Measurements from ENCODE around the gene SLC2A6. TPM values are rescaled to one million over a fixed set of nuclear protein-coding genes. Genes with fewer than 3 reads are reported as not detected.

SLC2A6 gene
- total RNA-seq, 2 donors from 2014 or later = 1.5 to 3.4 TPM

GRCh38 chr9:133519693-133520092, 40.8 kb upstream of the SLC2A6 start:
- DNase-seq (no peak), ATAC-seq (no peak)
- Mint-ChIP-seq H3K4me1 (peaks cover 4% of the 10 kb centered on the region), H3K27me3 (peaks cover 34% of the 10 kb centered on the region), H3K27ac (no peak overlapping the region), H3K4me3 (no peak overlapping the region), H3K36me3 (ENCODE audit: low read depth) (peaks cover 4% of the 10 kb centered on the region)
- no peaks in the 10 kb centered on the region for H3K9me3 ChIP-seq (ENCODE audit: control insufficient read depth, low read length, poor library complexity, severe bottlenecking)

DNA sequence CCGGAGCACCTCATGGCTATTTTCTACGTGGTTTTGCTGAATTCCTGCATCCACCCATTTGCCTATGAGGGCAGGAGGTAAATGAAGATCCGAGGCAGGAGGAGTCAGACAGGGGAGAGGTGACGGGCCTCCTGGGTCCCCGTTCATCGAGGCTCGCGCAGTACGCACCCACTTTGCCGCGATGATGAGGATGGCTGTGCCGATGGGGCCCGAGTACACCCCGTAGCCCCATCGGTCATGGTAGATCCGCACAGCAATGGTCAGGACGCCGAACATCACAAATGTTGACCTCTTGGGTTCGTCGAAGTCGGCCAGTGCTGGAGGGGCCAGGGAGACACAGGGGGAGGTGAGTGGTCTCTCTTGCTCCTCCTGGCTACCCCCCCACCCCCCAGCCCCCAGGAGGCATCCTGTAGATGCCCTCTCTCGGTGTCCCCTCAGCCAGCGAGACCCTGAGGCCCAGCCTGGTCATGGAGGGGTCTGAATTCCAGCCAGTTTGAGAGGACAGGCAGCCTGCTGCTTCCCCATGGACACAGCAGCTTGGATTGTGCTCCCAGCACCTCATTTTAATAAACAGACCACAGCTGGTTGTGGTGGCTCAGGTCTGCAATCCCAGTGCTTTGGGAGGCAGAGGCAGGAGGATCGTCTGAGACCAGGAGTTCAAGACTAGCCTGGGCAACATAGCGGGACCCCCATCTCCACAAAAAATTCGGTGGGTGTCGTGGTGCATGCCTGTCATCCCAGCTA, 40.0 kb upstream of the SLC2A6 start:
- peaks cover 32% of the 10 kb centered on the region for H3K27me3 Mint-ChIP-seq
- ATAC-seq (no peak), DNase-seq (no peak)
- H3K36me3 Mint-ChIP-seq (ENCODE audit: low read depth) = peaks cover 4% of the 10 kb centered on the region
- no peaks in the 10 kb centered on the region for H3K9me3 ChIP-seq (ENCODE audit: control insufficient read depth, low read length, poor library complexity, severe bottlenecking)
- H3K4me3 Mint-ChIP-seq = no peak overlapping the region
- no peak overlapping the region for H3K27ac Mint-ChIP-seq
- peaks cover 4% of the 10 kb centered on the region for H3K4me1 Mint-ChIP-seq

DNA sequence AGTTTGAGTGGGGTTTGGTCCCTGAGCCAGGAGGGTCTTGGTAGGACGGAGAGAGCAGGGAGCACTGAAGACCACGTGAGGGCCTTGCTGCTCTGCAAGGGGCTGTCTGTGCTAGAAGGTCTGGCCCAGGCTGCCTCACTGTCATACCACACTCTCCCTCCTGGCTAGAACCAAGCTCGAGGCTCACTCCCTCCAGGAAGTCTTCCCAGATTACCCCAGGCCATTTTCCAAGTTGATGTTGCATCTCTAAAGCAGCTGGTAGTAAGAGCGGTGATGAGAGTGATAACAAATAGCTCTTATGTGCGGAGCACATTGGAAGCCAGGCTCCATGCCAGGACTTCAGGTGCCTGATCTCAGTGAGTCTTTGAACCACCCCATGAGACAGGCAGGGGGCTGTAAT, 39.3 kb upstream of the SLC2A6 start:
- Mint-ChIP-seq H3K4me1 (no peaks in the 10 kb centered on the region), H3K36me3 (ENCODE audit: low read depth) (no peaks in the 10 kb centered on the region), H3K27me3 (peaks cover 25% of the 10 kb centered on the region), H3K4me3 (no peak overlapping the region), H3K27ac (no peak overlapping the region)
- no peaks in the 10 kb centered on the region for H3K9me3 ChIP-seq (ENCODE audit: control insufficient read depth, low read length, poor library complexity, severe bottlenecking)
- ATAC-seq (no peak), DNase-seq (no peak)

DNA sequence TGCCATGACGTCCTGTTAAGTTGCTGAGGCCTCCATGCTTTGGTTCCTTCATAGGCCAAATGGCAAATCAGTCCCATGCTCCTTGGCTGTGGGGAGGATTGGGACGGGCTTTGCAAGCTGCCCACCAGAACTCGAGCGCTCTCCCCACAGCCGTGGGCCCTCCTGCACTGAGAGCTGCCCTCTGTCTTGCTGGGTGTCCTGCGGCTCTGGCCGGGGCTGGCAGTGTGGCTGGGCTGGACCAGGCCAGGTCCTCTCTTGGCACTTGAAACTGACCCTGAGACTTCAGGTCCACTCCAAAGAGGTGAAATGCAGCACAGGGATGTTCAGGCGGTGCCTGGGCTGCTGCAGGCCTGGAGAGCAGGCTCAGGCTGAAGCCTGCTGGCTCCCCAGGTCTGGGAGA, 38.8 kb upstream of the SLC2A6 start:
- H3K4me1 Mint-ChIP-seq = no peaks in the 10 kb centered on the region
- no peaks in the 10 kb centered on the region for H3K9me3 ChIP-seq (ENCODE audit: control insufficient read depth, low read length, poor library complexity, severe bottlenecking)
- no peak overlapping the region for H3K4me3 Mint-ChIP-seq
- H3K27me3 Mint-ChIP-seq = peaks cover 22% of the 10 kb centered on the region
- H3K27ac Mint-ChIP-seq = no peak overlapping the region
- ATAC-seq = no peak
- no peaks in the 10 kb centered on the region for H3K36me3 Mint-ChIP-seq (ENCODE audit: low read depth)
- no peak for DNase-seq

DNA sequence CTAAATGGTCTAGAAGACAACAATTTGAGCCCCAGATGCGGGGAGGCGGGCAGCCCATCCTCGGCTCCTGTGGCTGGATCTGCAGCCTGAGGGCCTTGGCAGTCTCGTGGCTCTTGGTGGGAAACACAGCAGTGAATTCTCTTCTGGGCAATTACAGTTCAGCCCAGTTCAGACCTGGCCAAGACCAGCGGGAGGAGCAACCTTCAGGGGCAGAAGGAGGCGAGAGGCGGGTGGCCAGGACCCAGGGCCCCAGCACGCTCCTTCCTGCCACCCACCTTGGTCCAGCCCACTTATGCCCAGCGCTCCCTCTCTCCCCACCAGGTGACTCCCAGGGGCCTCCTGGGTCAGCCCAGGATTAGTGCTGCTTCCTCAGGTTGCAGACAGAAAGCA, 38.1 kb upstream of the SLC2A6 start:
- H3K27me3 Mint-ChIP-seq = peaks cover 22% of the 10 kb centered on the region
- H3K9me3 ChIP-seq (ENCODE audit: control insufficient read depth, low read length, poor library complexity, severe bottlenecking) = no peaks in the 10 kb centered on the region
- H3K4me3 Mint-ChIP-seq = no peak overlapping the region
- no peaks in the 10 kb centered on the region for H3K36me3 Mint-ChIP-seq (ENCODE audit: low read depth)
- H3K27ac Mint-ChIP-seq = no peak overlapping the region
- H3K4me1 Mint-ChIP-seq = no peaks in the 10 kb centered on the region
- ATAC-seq (no peak), DNase-seq (no peak)

GRCh38 chr9:133516256-133516960, 37.5 kb upstream of the SLC2A6 start:
- no peaks in the 10 kb centered on the region for H3K4me1 Mint-ChIP-seq
- H3K4me3 Mint-ChIP-seq = no peak overlapping the region
- H3K27ac Mint-ChIP-seq = no peak overlapping the region
- DNase-seq (no peak), ATAC-seq (no peak)
- no peaks in the 10 kb centered on the region for H3K36me3 Mint-ChIP-seq (ENCODE audit: low read depth)
- peaks cover 22% of the 10 kb centered on the region for H3K27me3 Mint-ChIP-seq
- no peaks in the 10 kb centered on the region for H3K9me3 ChIP-seq (ENCODE audit: control insufficient read depth, low read length, poor library complexity, severe bottlenecking)

- Mint-ChIP-seq H3K36me3 (ENCODE audit: low read depth) (no peaks in the 10 kb centered on the region), H3K27ac (no peak overlapping the region), H3K4me3 (no peak overlapping the region), H3K4me1 (no peaks in the 10 kb centered on the region), H3K27me3 (peaks cover 22% of the 10 kb centered on the region)
- H3K9me3 ChIP-seq (ENCODE audit: control insufficient read depth, low read length, poor library complexity, severe bottlenecking) = no peaks in the 10 kb centered on the region
- DNase-seq = no peak
- no peak for ATAC-seq
Observed at GRCh38 chr9:133515615-133516255, 36.8 kb upstream of the SLC2A6 start.

DNA sequence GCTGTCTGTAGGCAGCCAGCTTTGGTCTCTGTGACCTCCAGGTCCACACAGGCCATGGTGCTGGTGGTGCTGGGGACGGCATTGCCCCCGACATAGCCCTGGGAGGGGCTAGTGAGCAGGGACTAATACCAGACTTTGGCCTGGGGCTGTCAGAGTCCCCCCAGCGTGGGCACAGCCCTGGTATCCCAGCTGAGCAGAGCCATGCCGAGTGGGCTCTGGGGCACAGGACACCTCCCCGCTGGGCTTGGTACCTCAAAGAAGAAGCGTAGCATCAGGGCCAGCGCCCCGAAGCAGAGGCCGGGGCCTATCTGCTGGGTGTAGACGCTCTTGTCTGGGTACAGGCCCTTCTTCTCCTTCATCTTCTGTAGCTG, 36.3 kb upstream of the SLC2A6 start:
- H3K27ac Mint-ChIP-seq = no peak overlapping the region
- ATAC-seq = no peak
- H3K4me3 Mint-ChIP-seq = no peak overlapping the region
- no peaks in the 10 kb centered on the region for H3K36me3 Mint-ChIP-seq (ENCODE audit: low read depth)
- H3K4me1 Mint-ChIP-seq = no peaks in the 10 kb centered on the region
- H3K9me3 ChIP-seq (ENCODE audit: control insufficient read depth, low read length, poor library complexity, severe bottlenecking) = no peaks in the 10 kb centered on the region
- DNase-seq = no peak
- peaks cover 22% of the 10 kb centered on the region for H3K27me3 Mint-ChIP-seq

DNA sequence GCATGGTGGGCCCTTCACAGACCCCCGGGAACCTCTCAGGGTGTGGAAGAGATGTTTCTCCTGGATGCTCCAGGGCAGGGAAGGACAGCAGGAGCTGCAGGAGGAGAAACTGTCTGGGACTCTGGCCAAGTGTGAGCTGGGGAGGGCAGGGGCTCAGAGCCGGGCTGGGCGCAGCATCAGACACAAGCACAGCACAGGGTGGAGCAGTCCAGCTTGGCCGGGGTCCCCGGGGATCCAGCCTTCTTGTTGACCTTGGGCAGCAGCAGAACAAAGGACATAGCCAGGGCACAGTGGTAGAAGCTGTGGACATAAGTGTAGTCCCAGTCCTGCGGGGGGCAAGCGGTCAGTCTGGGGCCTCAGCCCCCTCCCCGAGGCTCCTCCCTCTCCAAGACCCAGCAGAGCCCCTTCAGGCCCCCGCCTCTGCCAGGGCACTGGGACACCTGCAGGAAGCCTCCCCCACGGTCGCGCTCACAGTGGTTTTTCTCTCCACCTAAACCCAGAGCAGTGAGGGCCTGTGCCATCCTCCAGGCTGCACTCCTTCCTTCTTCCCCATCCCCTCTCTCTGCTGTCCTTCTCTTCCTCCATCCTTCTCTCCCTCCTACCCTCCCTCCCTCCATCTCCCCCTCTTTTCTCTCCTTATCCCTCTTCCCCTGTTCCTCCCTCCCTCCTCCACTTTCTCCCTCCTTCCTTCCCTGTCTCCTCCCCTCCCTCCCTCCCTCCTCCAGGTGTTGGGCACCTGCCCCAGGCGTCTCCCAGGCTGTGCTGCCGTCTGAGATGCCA, 35.8 kb upstream of the SLC2A6 start:
- H3K4me1 Mint-ChIP-seq = peaks cover under 1% of the 10 kb centered on the region
- H3K4me3 Mint-ChIP-seq = no peak overlapping the region
- no peak overlapping the region for H3K27ac Mint-ChIP-seq
- no peaks in the 10 kb centered on the region for H3K36me3 Mint-ChIP-seq (ENCODE audit: low read depth)
- ATAC-seq (no peak), DNase-seq (no peak)
- no peaks in the 10 kb centered on the region for H3K9me3 ChIP-seq (ENCODE audit: control insufficient read depth, low read length, poor library complexity, severe bottlenecking)
- H3K27me3 Mint-ChIP-seq = peaks cover 21% of the 10 kb centered on the region

DNA sequence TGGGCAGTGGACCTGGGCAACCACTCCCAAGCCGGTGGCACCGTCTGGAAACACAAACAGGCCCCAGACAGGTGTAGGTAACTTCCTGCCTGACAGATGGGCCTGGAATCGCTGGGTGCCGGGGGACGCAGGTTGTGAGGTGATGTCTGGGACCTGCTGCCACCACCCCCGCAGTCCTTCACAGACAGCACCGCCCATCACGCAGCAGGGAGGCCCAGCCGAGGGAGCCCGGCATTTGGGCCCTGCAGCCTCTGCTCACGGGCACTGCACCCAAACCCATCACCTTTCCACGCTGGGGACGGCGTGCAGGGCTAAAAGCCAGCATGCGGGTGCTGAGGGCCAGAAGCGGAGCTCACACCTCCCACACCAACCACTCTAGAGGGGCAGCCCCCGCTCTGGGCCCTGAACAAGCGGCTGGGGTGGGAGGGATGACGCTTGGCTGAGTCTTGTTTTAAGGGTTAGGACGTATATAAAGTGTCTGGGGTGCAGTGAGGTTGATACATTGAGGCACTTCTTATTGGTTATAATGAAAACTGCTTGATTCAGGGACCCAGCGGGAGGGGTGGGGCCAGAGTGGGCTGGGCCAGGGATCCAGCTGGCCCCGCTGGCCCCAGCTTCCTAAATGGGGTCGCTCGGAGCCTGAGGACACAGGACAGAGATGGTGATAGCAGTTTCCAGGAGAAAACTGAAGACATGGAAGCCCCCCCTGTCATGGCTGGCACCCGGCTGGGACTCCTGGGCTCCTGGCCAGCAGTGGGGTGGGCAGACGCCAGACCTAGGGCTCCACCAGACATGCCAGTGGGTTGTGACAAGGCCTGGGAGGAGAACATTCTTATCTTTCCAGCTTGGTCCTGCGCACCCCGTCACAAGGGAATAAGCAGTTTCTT, 34.6 kb upstream of the SLC2A6 start:
- H3K4me1 Mint-ChIP-seq = peaks cover 6% of the 10 kb centered on the region
- no peak for ATAC-seq

DNA sequence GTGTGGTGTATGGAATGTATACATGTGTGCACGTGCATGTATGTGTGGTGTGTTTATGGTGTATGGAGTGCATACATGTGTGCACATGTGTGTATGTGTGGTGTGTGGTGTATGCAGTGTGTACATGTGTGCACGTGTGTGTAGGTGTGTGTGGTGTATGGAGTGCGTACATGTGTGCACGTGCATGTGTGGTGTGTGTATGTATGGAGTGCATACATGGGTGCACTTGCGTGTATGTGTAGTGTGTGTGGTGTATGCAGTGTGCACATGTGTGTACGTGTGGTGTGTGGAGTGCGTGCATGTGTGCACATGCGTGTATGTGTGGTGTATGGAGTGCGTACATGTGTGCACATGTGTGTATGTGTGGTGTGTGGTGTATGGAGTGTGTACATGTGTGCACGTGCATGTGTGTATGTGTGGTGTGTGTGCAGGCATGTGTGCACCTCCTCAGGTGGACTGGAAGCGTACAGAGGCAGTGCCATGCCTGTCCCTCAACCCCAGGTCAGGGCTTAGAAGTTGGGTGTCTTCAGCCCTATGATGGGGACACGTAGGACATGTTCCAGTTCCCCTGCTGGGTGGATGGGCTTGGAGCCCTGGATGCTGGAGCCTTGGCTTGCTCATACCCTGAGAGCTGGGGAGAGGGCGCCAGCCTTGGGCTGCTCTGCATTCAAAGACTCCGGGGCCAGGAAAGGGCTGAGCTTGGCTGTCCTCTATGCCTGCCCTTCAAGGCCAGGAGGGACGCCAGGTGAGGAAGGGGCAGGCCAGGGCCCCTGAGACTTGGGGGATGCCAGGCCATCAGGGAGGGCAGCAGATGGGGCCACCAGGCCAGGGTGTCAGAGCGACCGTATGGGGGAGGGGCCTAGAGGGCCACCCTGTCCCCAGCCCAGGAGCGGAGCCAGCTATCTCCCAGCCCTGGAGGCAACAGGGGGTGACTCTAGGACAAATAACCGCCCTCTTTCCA, 33.6 kb upstream of the SLC2A6 start:
- H3K4me3 Mint-ChIP-seq = no peak overlapping the region
- H3K27ac Mint-ChIP-seq = no peak overlapping the region
- ATAC-seq = no peak
- H3K9me3 ChIP-seq (ENCODE audit: control insufficient read depth, low read length, poor library complexity, severe bottlenecking) = no peaks in the 10 kb centered on the region
- DNase-seq = no peak
- H3K27me3 Mint-ChIP-seq = no peaks in the 10 kb centered on the region
- peaks cover 6% of the 10 kb centered on the region for H3K4me1 Mint-ChIP-seq
- H3K36me3 Mint-ChIP-seq (ENCODE audit: low read depth) = no peaks in the 10 kb centered on the region

More for the DNA sequence above, 34.6 kb upstream of the SLC2A6 start:
- DNase-seq = no peak
- Mint-ChIP-seq H3K4me3 (no peak overlapping the region), H3K27me3 (peaks cover 9% of the 10 kb centered on the region), H3K36me3 (ENCODE audit: low read depth) (no peaks in the 10 kb centered on the region), H3K27ac (no peak overlapping the region)
- H3K9me3 ChIP-seq (ENCODE audit: control insufficient read depth, low read length, poor library complexity, severe bottlenecking) = no peaks in the 10 kb centered on the region

DNA sequence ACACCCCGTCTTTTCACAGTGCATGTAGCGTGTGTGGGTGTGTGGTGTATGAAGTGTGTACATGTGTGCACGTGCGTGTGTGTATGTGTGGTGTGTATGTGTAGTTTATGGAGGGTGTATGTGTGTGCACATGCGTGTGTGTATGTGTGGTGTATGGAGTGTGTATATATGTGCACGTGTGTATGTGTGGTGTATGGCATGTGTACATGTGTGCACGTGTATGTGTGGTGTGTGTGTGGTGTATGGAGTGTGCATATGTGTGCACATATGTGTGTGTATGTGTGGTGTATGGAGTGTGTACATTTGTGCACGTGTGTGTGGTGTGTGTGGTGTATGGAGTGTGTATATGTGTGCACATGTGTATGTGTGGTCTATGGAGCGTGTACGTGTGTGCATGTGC, 32.7 kb upstream of the SLC2A6 start:
- peaks cover 6% of the 10 kb centered on the region for H3K4me1 Mint-ChIP-seq
- ATAC-seq (no peak), DNase-seq (no peak)
- H3K36me3 Mint-ChIP-seq (ENCODE audit: low read depth) = no peaks in the 10 kb centered on the region
- H3K4me3 Mint-ChIP-seq = no peak overlapping the region
- H3K27me3 Mint-ChIP-seq = no peaks in the 10 kb centered on the region
- H3K9me3 ChIP-seq (ENCODE audit: control insufficient read depth, low read length, poor library complexity, severe bottlenecking) = no peaks in the 10 kb centered on the region
- no peak overlapping the region for H3K27ac Mint-ChIP-seq

All from T-helper 17 cell (primary cell).